HG02884 (cell line): ENCODE measurements around the gene PLCL2.

Experiments used
- ATAC-seq: cut with Tn5 transposase; IDR thresholded peaks from one replicate; pipeline ENCODE4 v1.9.1; 2021; ENCODE audit warnings: mild to moderate bottlenecking, moderate library complexity; ENCODE audit not compliant: unreplicated experiment

Gene PLCL2

GRCh38 chr3:16888785-16889607 is 4.2 kb downstream of the PLCL2 start:
- ATAC-seq: peak; percentile 38

GRCh38 chr3:16890597-16891333 is 6.0 kb downstream of the PLCL2 start:
- no peak for ATAC-seq

- no peak for ATAC-seq
These were observed 9.0 kb downstream of the PLCL2 start for GRCh38 chr3:16893618-16894200.

- ATAC-seq: no peak
These were observed 11.4 kb downstream of the PLCL2 start for GRCh38 chr3:16896094-16896627.

GRCh38 chr3:16896820-16897219 is 12.1 kb downstream of the PLCL2 start:
- ATAC-seq: no peak

GRCh38 chr3:16897254-16897926 is 12.6 kb downstream of the PLCL2 start:
- ATAC-seq: peak; percentile 70

- ATAC-seq: no peak
These were observed 14.0 kb downstream of the PLCL2 start for GRCh38 chr3:16898595-16899395.

- no peak for ATAC-seq
These were observed 15.2 kb downstream of the PLCL2 start for GRCh38 chr3:16899919-16900318.

GRCh38 chr3:16900779-16901440 is 16.2 kb downstream of the PLCL2 start:
- no peak for ATAC-seq

- peak; percentile 51 for ATAC-seq
These were observed 20.0 kb downstream of the PLCL2 start for GRCh38 chr3:16904423-16905417.

- no peak for ATAC-seq
These were observed 20.9 kb downstream of the PLCL2 start for GRCh38 chr3:16905704-16906103.

GRCh38 chr3:16906682-16907081 is 21.9 kb downstream of the PLCL2 start:
- no peak for ATAC-seq

- ATAC-seq: peak; percentile 73
These were observed 22.5 kb downstream of the PLCL2 start for GRCh38 chr3:16907243-16907642.

- no peak for ATAC-seq
These were observed 23.5 kb downstream of the PLCL2 start for GRCh38 chr3:16908016-16908807.

- ATAC-seq: no peak
These were observed 24.1 kb downstream of the PLCL2 start for GRCh38 chr3:16908896-16909295.

GRCh38 chr3:16909802-16910201 is 25.0 kb downstream of the PLCL2 start:
- ATAC-seq: no peak

- ATAC-seq: no peak
These were observed 25.5 kb downstream of the PLCL2 start for GRCh38 chr3:16910207-16910606.

- ATAC-seq: no peak
These were observed 27.2 kb downstream of the PLCL2 start for GRCh38 chr3:16911916-16912315.
